Common myeloid progenitor, CD34-positive (primary cell): Measurements from ENCODE around the gene BANP.

Experiments used
- CTCF ChIA-PET: fragments of 350-600 bp; sonication (Branson Sonifier 250); formaldehyde crosslinking; loops from one replicate; lab custom pipeline; 2021; ENCODE audit warnings: antibody characterized with exemption; lab: Charles Lee
- POLR2A ChIA-PET: fragments of 350-600 bp; sonication (Branson Sonifier 250); formaldehyde crosslinking; loops from one replicate; lab custom pipeline; 2021; ENCODE audit warnings: antibody characterized with exemption; lab: Charles Lee
- DNase-seq, 3 donors: peaks; one replicate each; pipeline versions ENCODE4 v3.0.0 to v3.0.0-alpha.2; 2013
- H3K27ac ChIP-seq, 2 experiments: 1 replicate in 1 of 2; 2 replicates in 1 of 2; pipeline ENCODE4 v1.7.0; 2013; ENCODE audit warnings: inconsistent platforms in 2 of 2, low read length in 2 of 2, mild to moderate bottlenecking in 2 of 2, low read depth in 1 of 2, moderate library complexity in 1 of 2; ENCODE audit not compliant: severe bottlenecking in 2 of 2, insufficient read depth in 1 of 2, poor library complexity in 1 of 2
- H3K27me3 ChIP-seq, 5 experiments: replicated peaks in 2 of 5; 1 replicate in 3 of 5; 2 replicates in 2 of 5; pipeline versions ENCODE4 v1.6.1 to v1.7.0; 2013; ENCODE audit warnings: low read length in 4 of 5, mild to moderate bottlenecking in 2 of 5, moderate library complexity in 2 of 5, inconsistent platforms in 1 of 5; ENCODE audit not compliant: insufficient read depth in 5 of 5, control insufficient read depth in 4 of 5
- H3K36me3 ChIP-seq, 4 experiments: 1 replicate in 2 of 4; 2 replicates in 2 of 4; pipeline versions ENCODE4 v1.6.1 to v1.7.0; 2013; ENCODE audit warnings: low read length in 3 of 4, control low read depth in 1 of 4, mild to moderate bottlenecking in 1 of 4; ENCODE audit not compliant: control insufficient read depth in 4 of 4, insufficient read depth in 4 of 4
- H3K4me1 ChIP-seq, 4 experiments: 1 replicate in 3 of 4; 2 replicates in 1 of 4; pipeline versions ENCODE4 v1.6.1 to v1.7.1; 2013; ENCODE audit warnings: low read length in 3 of 4, mild to moderate bottlenecking in 3 of 4, control low read depth in 1 of 4, inconsistent platforms in 1 of 4, moderate library complexity in 1 of 4; ENCODE audit not compliant: control insufficient read depth in 4 of 4, insufficient read depth in 4 of 4; ENCODE audit errors: control extremely low read depth in 1 of 4
- H3K4me3 ChIP-seq, 7 experiments: 1 replicate in 4 of 7; 2 replicates in 3 of 7; pipeline versions ENCODE4 v1.5.1 to v1.7.0; 2013; ENCODE audit warnings: mild to moderate bottlenecking in 7 of 7, low read length in 6 of 7, moderate library complexity in 6 of 7, inconsistent platforms in 2 of 7, low read depth in 2 of 7, control low read depth in 1 of 7; ENCODE audit not compliant: insufficient read depth in 4 of 7, control insufficient read depth in 1 of 7; ENCODE audit errors: extremely low read depth in 1 of 7
- H3K9me3 ChIP-seq, 5 experiments: 1 replicate in 4 of 5; 2 replicates in 1 of 5; pipeline versions ENCODE4 v1.6.1 to v1.7.1; 2013; ENCODE audit warnings: low read length in 4 of 5, mild to moderate bottlenecking in 2 of 5, inconsistent platforms in 1 of 5, low read depth in 1 of 5, moderate library complexity in 1 of 5; ENCODE audit not compliant: control insufficient read depth in 4 of 5, insufficient read depth in 2 of 5; ENCODE audit errors: control extremely low read depth in 1 of 5
- whole genome bisulfite sequencing: methylation state at CpG from one replicate; pipeline ENCODE4 v1.1.5; 2013; ENCODE audit not compliant: insufficient coverage; 5-methylcytosine and 5-hydroxymethylcytosine counted together

Gene BANP

GRCh38 chr16:87919681-87919994 lies 31.6 kb upstream of the BANP start:
- Histone ChIP-seq H3K27me3 (no peaks in the 10 kb centered on the region), H3K4me3 (no peak overlapping the region), H3K27ac (no peak overlapping the region), H3K36me3 (no peaks in the 10 kb centered on the region), H3K4me1 (peaks cover 0 to 9% (median 4%) of the 10 kb centered on the region in 4 experiments), H3K9me3 (no peaks in the 10 kb centered on the region)
- no peak for DNase-seq
- ChIA-PET POLR2A (no interaction called here), CTCF (no interaction called here)
- 93% methylated on average over 8 of the region's 10 CpGs for WGBS

- peaks cover 0 to 11% (median 7%) of the 10 kb centered on the region in 4 experiments for H3K4me1 ChIP-seq
- ChIA-PET CTCF (no interaction called here), POLR2A (no interaction called here)
- H3K27me3 ChIP-seq: peaks cover 0 to 2% (median 0%) of the 10 kb centered on the region in 5 experiments
- H3K9me3 ChIP-seq: no peaks in the 10 kb centered on the region
- H3K36me3 ChIP-seq: no peaks in the 10 kb centered on the region
- H3K4me3 ChIP-seq: no peak overlapping the region
- DNase-seq: no peak
- WGBS: over 99% methylated on average over 7 of the region's 13 CpGs
- H3K27ac ChIP-seq: no peak overlapping the region
These were observed 29.9 kb upstream of the BANP start for GRCh38 chr16:87921236-87921773.

GRCh38 chr16:87922250-87922871 lies 28.9 kb upstream of the BANP start:
- WGBS: 94% methylated on average over 14 of the region's 14 CpGs
- no peaks in the 10 kb centered on the region for H3K36me3 ChIP-seq
- peaks cover 0 to 14% (median 12%) of the 10 kb centered on the region in 4 experiments for H3K4me1 ChIP-seq
- no peak overlapping the region for H3K4me3 ChIP-seq
- no peak overlapping the region for H3K27ac ChIP-seq
- CTCF ChIA-PET: no interaction called here
- no peaks in the 10 kb centered on the region for H3K9me3 ChIP-seq
- peaks cover 0 to 11% (median 0%) of the 10 kb centered on the region in 5 experiments for H3K27me3 ChIP-seq
- POLR2A ChIA-PET: no interaction called here
- no peak for DNase-seq

- Histone ChIP-seq H3K9me3 (no peaks in the 10 kb centered on the region), H3K27me3 (peaks cover 0 to 11% (median 0%) of the 10 kb centered on the region in 5 experiments), H3K4me3 (no peak overlapping the region), H3K36me3 (no peaks in the 10 kb centered on the region), H3K27ac (no peak overlapping the region), H3K4me1 (peaks cover 0 to 14% (median 5%) of the 10 kb centered on the region in 4 experiments)
- no peak for DNase-seq
- CTCF ChIA-PET: no interaction called here
- POLR2A ChIA-PET: no interaction called here
- 88% methylated on average over 26 of the region's 27 CpGs for WGBS
These were observed 27.0 kb upstream of the BANP start for GRCh38 chr16:87924041-87924810.

GRCh38 chr16:87924811-87925670 lies 26.2 kb upstream of the BANP start:
- H3K9me3 ChIP-seq: no peaks in the 10 kb centered on the region
- peaks cover 0 to 11% (median 0%) of the 10 kb centered on the region in 5 experiments for H3K27me3 ChIP-seq
- ChIA-PET CTCF (interaction anchor here (0.6 to 2.3 kb wide), 3 partner anchors 9 to 146 kb away, joined by 3 to 8 read pairs (median 6); no protein-coding TSS in a partner anchor), POLR2A (no interaction called here)
- DNase-seq: no peak
- H3K36me3 ChIP-seq: no peaks in the 10 kb centered on the region
- no peak overlapping the region for H3K27ac ChIP-seq
- H3K4me1 ChIP-seq: peaks cover 0 to 14% (median 4%) of the 10 kb centered on the region in 4 experiments
- 98% methylated on average over 26 of the region's 26 CpGs for WGBS
- no peak overlapping the region for H3K4me3 ChIP-seq

- 64% methylated on average over 32 of the region's 44 CpGs for WGBS
- DNase-seq: peak in 2 of 3 donors; percentile 42 to 57
- peaks cover 0 to 11% (median 0%) of the 10 kb centered on the region in 5 experiments for H3K27me3 ChIP-seq
- H3K4me1 ChIP-seq: peaks cover 0 to 14% (median 4%) of the 10 kb centered on the region in 4 experiments
- ChIA-PET CTCF (interaction anchor here (1.0 to 2.3 kb wide), 4 partner anchors 11 to 147 kb away, joined by 3 to 8 read pairs (median 5); no protein-coding TSS in a partner anchor), POLR2A (no interaction called here)
- H3K9me3 ChIP-seq: no peaks in the 10 kb centered on the region
- no peak overlapping the region for H3K27ac ChIP-seq
- no peaks in the 10 kb centered on the region for H3K36me3 ChIP-seq
- peak overlapping the region in 2 of 7 experiments; percentile 19 to 38 for H3K4me3 ChIP-seq
These were observed 24.7 kb upstream of the BANP start for GRCh38 chr16:87926246-87927194.
